ENCODE measurements around the gene SLC48A1.

DNA sequence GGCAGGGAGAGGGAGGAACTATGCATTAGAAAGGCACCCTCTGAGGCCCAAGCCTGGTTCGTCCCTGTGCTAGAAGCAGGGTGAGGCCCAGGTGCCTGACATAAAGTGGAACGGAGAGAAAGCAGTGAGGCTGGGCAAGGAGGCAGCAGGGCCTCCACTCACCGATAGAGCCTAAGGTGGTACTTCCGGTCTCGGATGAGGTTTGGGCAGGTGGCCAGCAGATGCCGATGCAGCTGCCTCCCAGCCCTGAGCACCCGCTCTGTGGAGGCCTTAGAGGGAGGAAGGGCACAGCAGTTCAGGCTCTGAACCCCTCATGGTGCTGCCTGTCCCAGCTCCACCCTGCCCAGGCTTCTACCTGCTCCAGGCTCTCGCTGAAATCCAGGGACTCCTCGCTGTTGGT lies 21.5 kb upstream of the SLC48A1 start:
- TF ChIP-seq, protein P1, sequence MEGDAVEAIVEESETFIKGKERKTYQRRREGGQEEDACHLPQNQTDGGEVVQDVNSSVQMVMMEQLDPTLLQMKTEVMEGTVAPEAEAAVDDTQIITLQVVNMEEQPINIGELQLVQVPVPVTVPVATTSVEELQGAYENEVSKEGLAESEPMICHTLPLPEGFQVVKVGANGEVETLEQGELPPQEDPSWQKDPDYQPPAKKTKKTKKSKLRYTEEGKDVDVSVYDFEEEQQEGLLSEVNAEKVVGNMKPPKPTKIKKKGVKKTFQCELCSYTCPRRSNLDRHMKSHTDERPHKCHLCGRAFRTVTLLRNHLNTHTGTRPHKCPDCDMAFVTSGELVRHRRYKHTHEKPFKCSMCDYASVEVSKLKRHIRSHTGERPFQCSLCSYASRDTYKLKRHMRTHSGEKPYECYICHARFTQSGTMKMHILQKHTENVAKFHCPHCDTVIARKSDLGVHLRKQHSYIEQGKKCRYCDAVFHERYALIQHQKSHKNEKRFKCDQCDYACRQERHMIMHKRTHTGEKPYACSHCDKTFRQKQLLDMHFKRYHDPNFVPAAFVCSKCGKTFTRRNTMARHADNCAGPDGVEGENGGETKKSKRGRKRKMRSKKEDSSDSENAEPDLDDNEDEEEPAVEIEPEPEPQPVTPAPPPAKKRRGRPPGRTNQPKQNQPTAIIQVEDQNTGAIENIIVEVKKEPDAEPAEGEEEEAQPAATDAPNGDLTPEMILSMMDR (conservative IDR thresholded peaks at IDR 0.05 in 1 of 2, IDR thresholded peaks at IDR 0.05 in 1 of 2; ENCODE audit: low read depth in 1 of 2, low read length in 2 of 2): no peak
- no peak for TF ChIP-seq EZH2 (IDR thresholded peaks at IDR 0.05; ENCODE audit: low read length, missing control alignments)
